Measurements from ENCODE around the gene FAM174A. TPM values are rescaled to one million over a fixed set of nuclear protein-coding genes. Genes with fewer than 3 reads are reported as not detected.

The FAM174A gene
- total RNA-seq, 1 donor from 2014 or later: 9.0 TPM

GRCh38 chr5:100634937-100635534 lies 99.9 kb downstream of the FAM174A start:
- no peak for TF ChIP-seq CTCF (IDR thresholded peaks at IDR 0.05; ENCODE audit: unreplicated experiment)
- Mint-ChIP-seq H3K36me3 (ENCODE audit: low read depth, unreplicated experiment) (no peaks in the 10 kb centered on the region), H3K9me3 (ENCODE audit: unreplicated experiment) (no peaks in the 10 kb centered on the region), H3K27me3 (ENCODE audit: unreplicated experiment) (peaks cover 1% of the 10 kb centered on the region), H3K27ac (ENCODE audit: unreplicated experiment) (no peak overlapping the region), H3K4me3 (ENCODE audit: unreplicated experiment) (no peak overlapping the region), H3K4me1 (ENCODE audit: unreplicated experiment) (peaks cover 4% of the 10 kb centered on the region)
- no peak for DNase-seq (ENCODE audit: low spot score)
